Heart left ventricle (tissue), 16 donors: ENCODE measurements around the gene NMNAT3. TPM values are rescaled to one million over a fixed set of nuclear protein-coding genes. Genes with fewer than 3 reads are reported as not detected.
"Not testable (repeated sequence)": the region's sequence is repeated elsewhere in the genome, so short reads cannot be mapped to it uniquely, and the experiment has no call there.

Experiments
- ATAC-seq, 4 donors: fragments of 200-7000 bp; cut with Tn5 transposase; one replicate each; pipeline ENCODE4 v1.9.1; 2020 to 2022; ENCODE audit warnings: moderate library complexity in 4 of 4, mild to moderate bottlenecking in 3 of 4, moderate number of reproducible peaks in 1 of 4
- DNase-seq, 5 donors: peaks; one replicate each; pipeline ENCODE4 v3.0.0-alpha.2; 2020
- H3K27ac ChIP-seq, 12 donors: fragments of 200-600 bp; sonication (generic) in 4 of 12; one replicate each; pipeline versions ENCODE4 v1.5.0 to v1.8.0; 2016 to 2022; ENCODE audit warnings: mild to moderate bottlenecking in 2 of 12
- H3K27me3 ChIP-seq, 9 donors: fragments of 200-600 bp; sonication (generic) in 2 of 9; one replicate each; pipeline versions ENCODE4 v1.5.1 to v1.8.0; 2016 to 2022; ENCODE audit warnings: mild to moderate bottlenecking in 3 of 9
- H3K36me3 ChIP-seq, 9 donors: fragments of 200-600 bp; sonication (generic) in 2 of 9; one replicate each; pipeline versions ENCODE4 v1.5.0 to v1.8.0; 2018 to 2022; ENCODE audit warnings: mild to moderate bottlenecking in 2 of 9
- H3K4me1 ChIP-seq, 12 donors: fragments of 200-600 bp; sonication (generic) in 4 of 12; one replicate each; pipeline versions ENCODE4 v1.5.0 to v1.8.0; 2016 to 2022; ENCODE audit warnings: mild to moderate bottlenecking in 3 of 12
- H3K4me3 ChIP-seq, 12 donors: fragments of 200-600 bp; sonication (generic) in 4 of 12; one replicate each; pipeline versions ENCODE4 v1.5.0 to v1.8.0; 2017 to 2022; ENCODE audit warnings: mild to moderate bottlenecking in 9 of 12, moderate library complexity in 4 of 12
- H3K9me3 ChIP-seq, 12 donors: fragments of 200-600 bp; sonication (generic) in 4 of 12; one replicate each; pipeline versions ENCODE4 v1.5.0 to v1.8.0; 2016 to 2022; ENCODE audit warnings: mild to moderate bottlenecking in 1 of 12
- POLR2A ChIP-seq, 2 donors: fragments of 450-650 bp; IDR thresholded peaks; one replicate each; pipeline ENCODE4 v1.6.1; 2017; ENCODE audit warnings: antibody characterized with exemption in 2 of 2, mild to moderate bottlenecking in 2 of 2, moderate library complexity in 2 of 2
- WGBS, 4 donors: extraction: QIAGEN DNeasy Blood & Tissue Kit in 2 of 4; methylation state at CpG; one replicate each; pipeline versions ENCODE4 v1.1.5 to v1.1.7; 2013 to 2018; 5-methylcytosine and 5-hydroxymethylcytosine counted together
- intact Hi-C, 10 donors: fragments of 100-400 bp; cut with DNase I; formaldehyde crosslinking; loops; one replicate each; pipeline versions ENCODE4 v1.11.1 to v1.14.2; 2022
- polyA plus RNA-seq, 2 donors: library from polyadenylated mRNA; stranded (reverse); fragments of 200-250 nt; gene quantifications; one replicate each; pipeline ENCODE4 v1.2.3, GENCODE V29; 2013
- total RNA-seq, 9 donors: library from RNA; depleted of rRNA in 2 of 9; stranded (reverse); fragments of >200 nt in 2 of 9; fragmentation: NEBNext Ultra II Directional in 3 of 9; extraction: Animal tissue kit (Norgen Biotek cat#: 25700) in 3 of 9; gene quantifications; one replicate each; pipeline versions ENCODE4 v1.1.0 to v1.2.4, GENCODE V29; 2016 to 2023
- TF ChIP-seq, protein P1 (sequence below), 12 donors: fragments of 200-600 bp; sonication (generic) in 4 of 12; IDR thresholded peaks; one replicate each; pipeline versions ENCODE4 v1.5.0 to v1.8.0; 2018 to 2022; ENCODE audit warnings: antibody characterized with exemption in 12 of 12, mild to moderate bottlenecking in 5 of 12
- donor health status: ischemic (EF 13 %, LVEDD 7.1; RV severe dilation, severe dysfunction).
- donor health status: healthy with polysubstance abuse.
- donor health status: DM: no; HTN: yes; CAD: no.
- donor health status: DM: no; HTN: no; CAD: no.
- donor health status: ischemic (EF 25% LVEDD 6.9; RV normal size, moderate dysfunction).
- donor health status: ischemic (EF 25% LVEDD 5.7; RV mildly dilated, moderate dysfunction).
- donor health status: healthy.
- donor health status: DM: yes; HTN: yes; CAD: no.
- donor health status: ischemic (EF 35%, LVEDD 5.7; RV mildly dilated, moderate dysfunction).
- donor health status: nonischemic (EF 11% LVEDD 7.7; RV severe dilation, severe dysfunction).
- donor health status: DM: yes; HTN: yes; CAD: no.
- donor health status: PGD.
- donor health status: ischemic (EF 29% LVEDD 5.4; RV normal size, mild dysfunction).
- donor health status: nonischemic (EF 23%, LVEDD 6.1; RV moderate dilation, normal function).

The NMNAT3 gene
- total and polyA plus RNA-seq, 11 donors = 6.5 to 15.4 (median 11.0) TPM

- Histone ChIP-seq H3K4me1 (peaks cover 0 to 7% (median 0%) of the 10 kb centered on the region in 12 donors), H3K27me3 (no peaks in the 10 kb centered on the region), H3K36me3 (peaks cover 0 to 3% (median 0%) of the 10 kb centered on the region in 9 donors), H3K27ac (no peak overlapping the region), H3K4me3 (no peak overlapping the region), H3K9me3 (no peaks in the 10 kb centered on the region)
- no peak for TF ChIP-seq POLR2A (IDR thresholded peaks at IDR 0.05)
- TF ChIP-seq, protein P1, sequence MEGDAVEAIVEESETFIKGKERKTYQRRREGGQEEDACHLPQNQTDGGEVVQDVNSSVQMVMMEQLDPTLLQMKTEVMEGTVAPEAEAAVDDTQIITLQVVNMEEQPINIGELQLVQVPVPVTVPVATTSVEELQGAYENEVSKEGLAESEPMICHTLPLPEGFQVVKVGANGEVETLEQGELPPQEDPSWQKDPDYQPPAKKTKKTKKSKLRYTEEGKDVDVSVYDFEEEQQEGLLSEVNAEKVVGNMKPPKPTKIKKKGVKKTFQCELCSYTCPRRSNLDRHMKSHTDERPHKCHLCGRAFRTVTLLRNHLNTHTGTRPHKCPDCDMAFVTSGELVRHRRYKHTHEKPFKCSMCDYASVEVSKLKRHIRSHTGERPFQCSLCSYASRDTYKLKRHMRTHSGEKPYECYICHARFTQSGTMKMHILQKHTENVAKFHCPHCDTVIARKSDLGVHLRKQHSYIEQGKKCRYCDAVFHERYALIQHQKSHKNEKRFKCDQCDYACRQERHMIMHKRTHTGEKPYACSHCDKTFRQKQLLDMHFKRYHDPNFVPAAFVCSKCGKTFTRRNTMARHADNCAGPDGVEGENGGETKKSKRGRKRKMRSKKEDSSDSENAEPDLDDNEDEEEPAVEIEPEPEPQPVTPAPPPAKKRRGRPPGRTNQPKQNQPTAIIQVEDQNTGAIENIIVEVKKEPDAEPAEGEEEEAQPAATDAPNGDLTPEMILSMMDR (IDR thresholded peaks at IDR 0.05) = peak in 9 of 12 donors; percentile 2 to 43 (median 24)
- ATAC-seq (peak; percentile 65 to 78 (median 71)), DNase-seq (peak in 3 of 5 donors; percentile 32 to 43 (median 37))
- WGBS, 4 donors = 46 to 73% (median 71%) methylated on average over 4 of the region's 4 CpGs
- intact Hi-C loops = loop anchor here in 6 of 10 donors (2.0 to 10.0 kb wide), 4 partner anchors 344 to 349 kb away; partner anchors contain the start of gene CLSTN2 (in 4 of the 6)
Observed at GRCh38 chr3:139588450-139588849, 89.3 kb downstream of the NMNAT3 start.

- H3K27me3 ChIP-seq = no peaks in the 10 kb centered on the region
- no peak overlapping the region for H3K4me3 ChIP-seq
- peaks cover 0 to 7% (median 0%) of the 10 kb centered on the region in 12 donors for H3K4me1 ChIP-seq
- peaks cover 0 to 3% (median 0%) of the 10 kb centered on the region in 9 donors for H3K36me3 ChIP-seq
- TF ChIP-seq, protein P1 (IDR thresholded peaks at IDR 0.05) = no peak
- TF ChIP-seq POLR2A (IDR thresholded peaks at IDR 0.05) = no peak
- H3K9me3 ChIP-seq = no peaks in the 10 kb centered on the region
- no peak overlapping the region for H3K27ac ChIP-seq
- intact Hi-C loops = loop anchor here in 6 of 10 donors (2.0 to 10.0 kb wide), 4 partner anchors 345 to 350 kb away; partner anchors contain the start of gene CLSTN2 (in 4 of the 6)
- ATAC-seq = no peak
- DNase-seq = no peak
Observed at GRCh38 chr3:139587797-139588196, 90.0 kb downstream of the NMNAT3 start.

GRCh38 chr3:139586420-139587017 is 91.3 kb downstream of the NMNAT3 start:
- peaks cover 0 to 3% (median 0%) of the 10 kb centered on the region in 9 donors for H3K36me3 ChIP-seq
- intact Hi-C loops = loop anchor here in 5 of 10 donors (5.0 to 10.0 kb wide), 3 partner anchors 346 to 351 kb away; partner anchors contain the start of gene CLSTN2 (in 3 of the 5)
- ATAC-seq = no peak

DNA sequence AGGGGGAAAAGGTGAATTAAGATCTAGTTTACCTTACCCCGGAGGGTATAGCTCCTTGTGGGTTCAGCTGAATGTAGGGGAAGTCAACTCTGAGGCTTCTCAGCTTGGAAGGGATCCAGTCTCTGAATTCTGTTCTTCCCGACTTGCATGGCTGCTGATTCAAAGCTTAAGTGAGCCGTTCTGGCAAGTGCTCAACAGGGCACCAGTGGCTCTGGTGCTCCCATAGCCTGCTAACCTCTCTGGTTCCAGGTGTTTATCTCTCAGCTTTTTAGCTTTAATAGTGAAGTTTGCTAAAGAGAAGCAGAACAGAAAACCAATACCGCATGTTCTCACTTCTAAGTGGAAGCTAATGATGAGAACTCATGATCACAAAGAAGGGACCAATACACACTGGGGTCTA is 92.0 kb downstream of the NMNAT3 start:
- H3K9me3 ChIP-seq = no peaks in the 10 kb centered on the region
- H3K4me3 ChIP-seq = no peak overlapping the region
- intact Hi-C loops = loop anchor here in 5 of 10 donors (5.0 to 10.0 kb wide), 3 partner anchors 346 to 351 kb away; partner anchors contain the start of gene CLSTN2 (in 3 of the 5)
- H3K36me3 ChIP-seq = peaks cover 0 to 3% (median 0%) of the 10 kb centered on the region in 9 donors
- TF ChIP-seq, protein P1 (IDR thresholded peaks at IDR 0.05) = no peak
- TF ChIP-seq POLR2A (IDR thresholded peaks at IDR 0.05) = no peak
- WGBS, 4 donors = 61 to 75% (median 63%) methylated on average over 4 of the region's 4 CpGs
- ATAC-seq (no peak), DNase-seq (peak in 1 of 5 donors; percentile 33)
- no peak overlapping the region for H3K27ac ChIP-seq
- no peaks in the 10 kb centered on the region for H3K27me3 ChIP-seq
- peaks cover 0 to 7% (median 0%) of the 10 kb centered on the region in 12 donors for H3K4me1 ChIP-seq

More at GRCh38 chr3:139586420-139587017, 91.3 kb downstream of the NMNAT3 start:
- no peak overlapping the region for H3K27ac ChIP-seq
- H3K4me3 ChIP-seq = no peak overlapping the region
- TF ChIP-seq, protein P1 (IDR thresholded peaks at IDR 0.05) = no peak
- no peak for TF ChIP-seq POLR2A (IDR thresholded peaks at IDR 0.05)
- peaks cover 0 to 7% (median 0%) of the 10 kb centered on the region in 12 donors for H3K4me1 ChIP-seq
- no peaks in the 10 kb centered on the region for H3K9me3 ChIP-seq
- 86 to 93% (median 87%) methylated on average over 1 of the region's 1 CpG for WGBS, 4 donors
- DNase-seq = no peak
- H3K27me3 ChIP-seq = no peaks in the 10 kb centered on the region

GRCh38 chr3:139583651-139584050 is 94.1 kb downstream of the NMNAT3 start:
- not testable (repeated sequence) for DNase-seq, H3K4me3 ChIP-seq, H3K4me1 ChIP-seq, H3K27ac ChIP-seq, H3K9me3 ChIP-seq, H3K36me3 ChIP-seq, ATAC-seq, H3K27me3 ChIP-seq
- 96 to 98% (median 97%) methylated on average over 12 of the region's 12 CpGs for WGBS, 4 donors
- intact Hi-C loops = loop anchor here in 2 of 10 donors (10.0 kb wide), 1 partner anchor 351 kb away; the partner anchor contains the start of gene CLSTN2 (in 2 of the 2)
